ENCODE results near the gene TRAM2.

TRAM2 gene

GRCh38 chr6:52516943-52517342 is 59.9 kb downstream of the TRAM2 start:
- TF ChIP-seq, protein P1, sequence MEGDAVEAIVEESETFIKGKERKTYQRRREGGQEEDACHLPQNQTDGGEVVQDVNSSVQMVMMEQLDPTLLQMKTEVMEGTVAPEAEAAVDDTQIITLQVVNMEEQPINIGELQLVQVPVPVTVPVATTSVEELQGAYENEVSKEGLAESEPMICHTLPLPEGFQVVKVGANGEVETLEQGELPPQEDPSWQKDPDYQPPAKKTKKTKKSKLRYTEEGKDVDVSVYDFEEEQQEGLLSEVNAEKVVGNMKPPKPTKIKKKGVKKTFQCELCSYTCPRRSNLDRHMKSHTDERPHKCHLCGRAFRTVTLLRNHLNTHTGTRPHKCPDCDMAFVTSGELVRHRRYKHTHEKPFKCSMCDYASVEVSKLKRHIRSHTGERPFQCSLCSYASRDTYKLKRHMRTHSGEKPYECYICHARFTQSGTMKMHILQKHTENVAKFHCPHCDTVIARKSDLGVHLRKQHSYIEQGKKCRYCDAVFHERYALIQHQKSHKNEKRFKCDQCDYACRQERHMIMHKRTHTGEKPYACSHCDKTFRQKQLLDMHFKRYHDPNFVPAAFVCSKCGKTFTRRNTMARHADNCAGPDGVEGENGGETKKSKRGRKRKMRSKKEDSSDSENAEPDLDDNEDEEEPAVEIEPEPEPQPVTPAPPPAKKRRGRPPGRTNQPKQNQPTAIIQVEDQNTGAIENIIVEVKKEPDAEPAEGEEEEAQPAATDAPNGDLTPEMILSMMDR (conservative IDR thresholded peaks at IDR 0.05; ENCODE audit: control insufficient read depth, insufficient read depth, low read depth, low read length): no peak
- H3K4me3 ChIP-seq (ENCODE audit: control insufficient read depth, low read depth, low read length): no peak overlapping the region
- DNase-seq (ENCODE audit: low read depth): no peak

DNA sequence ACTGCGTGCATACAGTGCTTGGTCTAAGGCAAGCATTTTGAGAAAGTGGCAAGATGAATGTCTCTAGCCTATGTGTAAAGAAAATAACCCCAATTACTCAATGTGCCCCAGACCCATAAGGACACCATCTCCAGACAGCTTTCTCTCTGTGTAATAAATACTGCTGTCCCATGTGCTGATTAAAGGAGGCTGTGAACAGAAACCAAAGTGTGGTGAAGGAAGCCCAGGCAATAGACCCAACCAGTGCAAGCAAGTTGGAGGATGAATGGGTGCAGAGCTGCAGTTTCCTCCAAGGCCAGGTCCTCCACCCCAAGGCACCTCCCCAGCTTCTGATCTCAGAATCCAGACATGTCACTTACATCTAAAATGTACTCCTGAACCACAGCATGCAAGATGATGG is 60.6 kb downstream of the TRAM2 start:
- no peak for DNase-seq (ENCODE audit: low read depth)
- H3K4me3 ChIP-seq (ENCODE audit: control insufficient read depth, low read depth, low read length): no peak overlapping the region
- TF ChIP-seq, protein P1 (conservative IDR thresholded peaks at IDR 0.05; ENCODE audit: control insufficient read depth, insufficient read depth, low read depth, low read length): no peak

- TF ChIP-seq, protein P1 (conservative IDR thresholded peaks at IDR 0.05; ENCODE audit: control insufficient read depth, insufficient read depth, low read depth, low read length): no peak
- H3K4me3 ChIP-seq (ENCODE audit: control insufficient read depth, low read depth, low read length): no peak overlapping the region
- DNase-seq (ENCODE audit: low read depth): no peak
Observed at GRCh38 chr6:52515219-52515960, 61.5 kb downstream of the TRAM2 start.

GRCh38 chr6:52514514-52514913 is 62.3 kb downstream of the TRAM2 start:
- TF ChIP-seq, protein P1 (conservative IDR thresholded peaks at IDR 0.05; ENCODE audit: control insufficient read depth, insufficient read depth, low read depth, low read length): no peak
- DNase-seq (ENCODE audit: low read depth): peak; percentile 96

DNA sequence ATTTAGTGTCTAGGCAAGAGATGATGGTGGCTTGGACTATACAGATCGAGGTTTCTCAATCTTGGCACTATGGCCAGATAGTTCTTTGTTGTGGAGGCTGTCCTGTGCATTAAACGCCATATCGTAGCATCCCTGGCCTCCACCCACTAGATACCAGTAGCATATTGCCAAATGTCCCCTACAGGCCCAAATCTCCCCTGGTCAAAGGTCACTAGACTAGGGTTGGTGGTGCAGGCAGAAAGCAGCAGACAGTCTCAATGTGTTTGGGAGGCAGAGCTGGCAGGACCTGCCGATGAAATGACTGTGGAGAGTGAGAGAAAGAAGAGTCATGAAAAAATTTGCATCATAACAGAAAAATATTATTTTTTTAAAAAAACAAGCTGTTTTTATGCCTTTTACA is 63.0 kb downstream of the TRAM2 start:
- no peak overlapping the region for H3K4me3 ChIP-seq (ENCODE audit: control insufficient read depth, low read depth, low read length)
- TF ChIP-seq, protein P1 (conservative IDR thresholded peaks at IDR 0.05; ENCODE audit: control insufficient read depth, insufficient read depth, low read depth, low read length): no peak
- no peak for DNase-seq (ENCODE audit: low read depth)

More at GRCh38 chr6:52514514-52514913, 62.3 kb downstream of the TRAM2 start:
- no peak overlapping the region for H3K4me3 ChIP-seq (ENCODE audit: control insufficient read depth, low read depth, low read length)

DNA sequence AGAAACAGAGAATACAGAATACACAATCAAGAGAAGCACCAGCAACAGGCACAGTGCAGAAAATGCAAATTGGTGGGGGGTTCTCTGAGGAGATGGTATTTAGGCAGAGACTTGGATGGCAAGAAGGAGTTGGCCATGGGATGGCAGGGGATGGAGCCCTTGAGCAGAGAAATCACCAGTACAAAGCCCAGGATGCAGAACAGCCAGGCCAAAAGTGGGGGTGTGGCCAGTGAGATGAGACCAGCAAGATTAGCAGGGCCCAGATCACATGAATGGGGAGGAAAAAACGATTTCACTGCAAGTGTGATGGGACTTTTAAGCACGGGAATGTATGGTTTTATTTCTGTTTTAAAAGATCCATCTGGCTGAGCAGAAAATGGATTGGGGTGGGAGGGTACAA is 63.4 kb downstream of the TRAM2 start:
- DNase-seq (ENCODE audit: low read depth): peak; percentile 45
- H3K4me3 ChIP-seq (ENCODE audit: control insufficient read depth, low read depth, low read length): no peak overlapping the region
- TF ChIP-seq, protein P1 (conservative IDR thresholded peaks at IDR 0.05; ENCODE audit: control insufficient read depth, insufficient read depth, low read depth, low read length): no peak

All from fibroblast of mammary gland (primary cell).